Mucosa of rectum (tissue), 2 donors: ENCODE measurements around the gene P4HA2.

Source experiments
- H3K27ac ChIP-seq, 2 donors: one replicate each; pipeline ENCODE4 v1.7.0; 2013; ENCODE audit warnings: inconsistent platforms in 2 of 2, low read depth in 2 of 2, low read length in 2 of 2
- H3K27me3 ChIP-seq, 2 donors: one replicate each; pipeline ENCODE4 v1.7.0; 2013; ENCODE audit warnings: low read length in 2 of 2; ENCODE audit not compliant: control insufficient read depth in 2 of 2, insufficient read depth in 2 of 2
- H3K36me3 ChIP-seq, 2 donors: one replicate each; pipeline ENCODE4 v1.7.0; 2013; ENCODE audit warnings: low read length in 2 of 2; ENCODE audit not compliant: control insufficient read depth in 2 of 2, insufficient read depth in 2 of 2
- H3K4me1 ChIP-seq, 2 donors: one replicate each; pipeline ENCODE4 v1.7.0; 2013; ENCODE audit warnings: low read length in 2 of 2, mild to moderate bottlenecking in 1 of 2; ENCODE audit not compliant: control insufficient read depth in 2 of 2, insufficient read depth in 2 of 2
- H3K4me3 ChIP-seq, 2 donors: one replicate each; pipeline ENCODE4 v1.7.0; 2013; ENCODE audit warnings: low read length in 2 of 2
- H3K9ac ChIP-seq, 2 donors: one replicate each; pipeline ENCODE4 v1.7.0; 2013; ENCODE audit warnings: low read length in 2 of 2, low read depth in 1 of 2, mild to moderate bottlenecking in 1 of 2
- H3K9me3 ChIP-seq, 2 donors: one replicate each; pipeline ENCODE4 v1.7.0; 2013; ENCODE audit warnings: low read length in 2 of 2; ENCODE audit not compliant: control insufficient read depth in 2 of 2
- donor health status: healthy.
- donor health status: Normal muscosa, but diverticular disease.

P4HA2 gene

GRCh38 chr5:132245593-132245992, 17.9 kb upstream of the P4HA2 start:
- no peak overlapping the region for H3K9ac ChIP-seq
- peaks cover 3 to 8% of the 10 kb centered on the region in 2 donors for H3K4me1 ChIP-seq
- no peaks in the 10 kb centered on the region for H3K27me3 ChIP-seq
- no peak overlapping the region for H3K4me3 ChIP-seq
- no peaks in the 10 kb centered on the region for H3K36me3 ChIP-seq
- no peaks in the 10 kb centered on the region for H3K9me3 ChIP-seq
- H3K27ac ChIP-seq = no peak overlapping the region

GRCh38 chr5:132243366-132243977, 15.8 kb upstream of the P4HA2 start:
- Histone ChIP-seq H3K36me3 (no peaks in the 10 kb centered on the region), H3K27ac (no peak overlapping the region), H3K9me3 (no peaks in the 10 kb centered on the region)

GRCh38 chr5:132239776-132240175, 12.1 kb upstream of the P4HA2 start:
- H3K36me3 ChIP-seq = no peaks in the 10 kb centered on the region
- H3K27ac ChIP-seq = no peak overlapping the region
- no peak overlapping the region for H3K9ac ChIP-seq
- no peaks in the 10 kb centered on the region for H3K4me1 ChIP-seq
- H3K4me3 ChIP-seq = no peak overlapping the region
- H3K9me3 ChIP-seq = no peaks in the 10 kb centered on the region
- no peaks in the 10 kb centered on the region for H3K27me3 ChIP-seq

More at GRCh38 chr5:132243366-132243977, 15.8 kb upstream of the P4HA2 start:
- Histone ChIP-seq H3K4me3 (no peak overlapping the region), H3K27me3 (no peaks in the 10 kb centered on the region), H3K4me1 (peaks cover 3 to 8% of the 10 kb centered on the region in 2 donors), H3K9ac (no peak overlapping the region)

GRCh38 chr5:132238901-132239500, 11.3 kb upstream of the P4HA2 start:
- H3K4me3 ChIP-seq = no peak overlapping the region
- H3K4me1 ChIP-seq = no peaks in the 10 kb centered on the region
- H3K36me3 ChIP-seq = no peaks in the 10 kb centered on the region
- H3K9ac ChIP-seq = no peak overlapping the region
- no peaks in the 10 kb centered on the region for H3K27me3 ChIP-seq
- no peaks in the 10 kb centered on the region for H3K9me3 ChIP-seq
- no peak overlapping the region for H3K27ac ChIP-seq

- Histone ChIP-seq H3K27me3 (no peaks in the 10 kb centered on the region), H3K4me1 (no peaks in the 10 kb centered on the region), H3K27ac (no peak overlapping the region), H3K36me3 (no peaks in the 10 kb centered on the region), H3K4me3 (no peak overlapping the region), H3K9ac (no peak overlapping the region), H3K9me3 (no peaks in the 10 kb centered on the region)
These were observed 10.6 kb upstream of the P4HA2 start for GRCh38 chr5:132238169-132238744.

- no peak overlapping the region for H3K27ac ChIP-seq
- H3K4me3 ChIP-seq = no peak overlapping the region
- H3K9ac ChIP-seq = no peak overlapping the region
- no peaks in the 10 kb centered on the region for H3K4me1 ChIP-seq
- H3K9me3 ChIP-seq = no peaks in the 10 kb centered on the region
- H3K36me3 ChIP-seq = no peaks in the 10 kb centered on the region
- no peaks in the 10 kb centered on the region for H3K27me3 ChIP-seq
These were observed 10.0 kb upstream of the P4HA2 start for GRCh38 chr5:132237670-132238069.

GRCh38 chr5:132237141-132237540, 9.5 kb upstream of the P4HA2 start:
- H3K27ac ChIP-seq = no peak overlapping the region
- H3K4me3 ChIP-seq = no peak overlapping the region
- H3K4me1 ChIP-seq = no peaks in the 10 kb centered on the region
- no peaks in the 10 kb centered on the region for H3K9me3 ChIP-seq
- H3K9ac ChIP-seq = no peak overlapping the region
- H3K27me3 ChIP-seq = no peaks in the 10 kb centered on the region
- no peaks in the 10 kb centered on the region for H3K36me3 ChIP-seq

- H3K9ac ChIP-seq = no peak overlapping the region
- no peaks in the 10 kb centered on the region for H3K36me3 ChIP-seq
- H3K4me1 ChIP-seq = no peaks in the 10 kb centered on the region
- no peaks in the 10 kb centered on the region for H3K27me3 ChIP-seq
- no peak overlapping the region for H3K4me3 ChIP-seq
- H3K9me3 ChIP-seq = no peaks in the 10 kb centered on the region
- no peak overlapping the region for H3K27ac ChIP-seq
These were observed 7.7 kb upstream of the P4HA2 start for GRCh38 chr5:132235340-132235739.

GRCh38 chr5:132234684-132235062, 7.0 kb upstream of the P4HA2 start:
- no peak overlapping the region for H3K4me3 ChIP-seq
- H3K36me3 ChIP-seq = no peaks in the 10 kb centered on the region
- H3K9ac ChIP-seq = no peak overlapping the region
- H3K4me1 ChIP-seq = no peaks in the 10 kb centered on the region
- no peak overlapping the region for H3K27ac ChIP-seq
- H3K9me3 ChIP-seq = no peaks in the 10 kb centered on the region
- H3K27me3 ChIP-seq = no peaks in the 10 kb centered on the region

- Histone ChIP-seq H3K9ac (no peak overlapping the region), H3K4me1 (no peaks in the 10 kb centered on the region), H3K36me3 (no peaks in the 10 kb centered on the region), H3K27me3 (no peaks in the 10 kb centered on the region), H3K4me3 (no peak overlapping the region), H3K27ac (no peak overlapping the region), H3K9me3 (no peaks in the 10 kb centered on the region)
These were observed 6.4 kb upstream of the P4HA2 start for GRCh38 chr5:132233811-132234683.
